Stimulated activated CD8-positive, alpha-beta memory T cell treated with anti-CD3 and anti-CD28 coated beads, Interleukin-12 subunit alpha, Interleukin-12 subunit beta, amount 100 ng/mL, for 4 hours (primary cell): Measurements from ENCODE around the gene TBX2.

Experiments
- DNase-seq: peaks from one replicate; pipeline ENCODE4 v3.0.0-alpha.2; 2020; ENCODE audit warnings: low read depth

The TBX2 gene

GRCh38 chr17:61454381-61455323 lies 55.0 kb downstream of the TBX2 start:
- DNase-seq, result no peak

- no peak for DNase-seq
Observed at GRCh38 chr17:61455324-61456060, 55.8 kb downstream of the TBX2 start.

GRCh38 chr17:61456061-61456681 lies 56.5 kb downstream of the TBX2 start:
- DNase-seq, result no peak

- no peak for DNase-seq
Observed at GRCh38 chr17:61456688-61457225, 57.1 kb downstream of the TBX2 start.

GRCh38 chr17:61457226-61457983 lies 57.8 kb downstream of the TBX2 start:
- DNase-seq, result no peak

GRCh38 chr17:61458000-61458399 lies 58.4 kb downstream of the TBX2 start:
- DNase-seq, result no peak

GRCh38 chr17:61458421-61459141 lies 58.9 kb downstream of the TBX2 start:
- no peak for DNase-seq
